ENCODE measurements around the gene SRRM3. TPM values are rescaled to one million over a fixed set of nuclear protein-coding genes. Genes with fewer than 3 reads are reported as not detected.

SRRM3 gene
- total RNA-seq, 2 donors from 2014 or later, result 4.1 to 5.0 TPM

DNA sequence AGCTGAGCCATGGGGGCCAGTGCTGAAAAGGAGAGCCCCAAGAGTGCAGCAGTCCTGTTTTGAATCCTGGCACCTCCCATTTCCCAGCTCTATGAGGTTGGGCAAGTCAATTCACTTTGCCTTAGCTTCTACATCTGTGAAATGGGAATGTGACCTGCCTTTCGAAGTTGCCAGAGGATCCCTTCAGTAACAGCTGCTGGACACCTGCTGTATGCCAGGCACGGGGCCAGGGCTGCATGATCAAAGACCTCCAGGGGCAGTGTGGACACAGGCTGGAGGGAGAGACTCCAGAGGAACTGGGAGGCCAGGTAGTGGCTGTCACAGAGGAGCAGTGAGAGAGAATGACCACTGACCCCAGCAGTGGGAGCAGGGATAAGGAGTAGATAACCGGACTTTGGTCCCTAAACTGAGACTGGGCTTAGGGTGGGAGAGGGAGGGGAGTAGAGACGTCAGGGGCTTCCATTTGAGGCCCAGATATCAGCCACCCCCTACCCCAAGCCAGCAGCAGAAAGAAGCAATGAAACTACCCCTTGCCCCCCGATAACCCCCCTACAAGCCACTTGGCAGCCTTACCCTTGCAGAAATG is 45.2 kb downstream of the SRRM3 start:
- no peaks in the 10 kb centered on the region for H3K4me1 Mint-ChIP-seq
- H3K36me3 ChIP-seq (ENCODE audit: control insufficient read depth, insufficient read depth, low read length), result no peaks in the 10 kb centered on the region
- H3K4me1 ChIP-seq (ENCODE audit: control insufficient read depth, insufficient read depth, low read length), result no peaks in the 10 kb centered on the region
- H3K4me3 ChIP-seq (ENCODE audit: low read length), result no peak overlapping the region
- DNase-seq, result no peak
- H3K36me3 Mint-ChIP-seq (ENCODE audit: low read depth), result no peaks in the 10 kb centered on the region
- H3K4me3 Mint-ChIP-seq, result no peak overlapping the region
- TF ChIP-seq CTCF (conservative IDR thresholded peaks at IDR 0.05), result no peak
- H3K9me3 ChIP-seq (ENCODE audit: control insufficient read depth, low read length), result no peaks in the 10 kb centered on the region
- H3K27me3 Mint-ChIP-seq (ENCODE audit: insufficient read depth), result peaks cover under 1% of the 10 kb centered on the region
- peaks cover 6% of the 10 kb centered on the region for H3K9me3 Mint-ChIP-seq
- H3K27me3 ChIP-seq (ENCODE audit: control insufficient read depth, insufficient read depth, low read length, poor library complexity, severe bottlenecking), result no peaks in the 10 kb centered on the region
- no peak overlapping the region for H3K9ac ChIP-seq (ENCODE audit: extremely low read depth, low read length, poor library complexity, severe bottlenecking)
- 80 to 86% methylated on average over 3 to 5 of the region's 5 CpGs for WGBS, 2 experiments (ENCODE audit: insufficient coverage in 1 of 2, insufficient read length in 1 of 2)
- H3K27ac Mint-ChIP-seq, result no peak overlapping the region
- H3K27ac ChIP-seq (ENCODE audit: low read depth, low read length), result no peak overlapping the region

GRCh38 chr7:76247938-76248337 is 46.2 kb downstream of the SRRM3 start:
- 91% methylated on average over 5 to 10 of the region's 10 CpGs for WGBS, 2 experiments (ENCODE audit: insufficient coverage in 1 of 2, insufficient read length in 1 of 2)
- TF ChIP-seq CTCF (conservative IDR thresholded peaks at IDR 0.05), result no peak
- H3K27me3 ChIP-seq (ENCODE audit: control insufficient read depth, insufficient read depth, low read length, poor library complexity, severe bottlenecking), result no peaks in the 10 kb centered on the region
- H3K36me3 Mint-ChIP-seq (ENCODE audit: low read depth), result no peaks in the 10 kb centered on the region
- no peak for DNase-seq
- no peak overlapping the region for H3K27ac ChIP-seq (ENCODE audit: low read depth, low read length)
- H3K27me3 Mint-ChIP-seq (ENCODE audit: insufficient read depth), result no peaks in the 10 kb centered on the region
- no peak overlapping the region for H3K27ac Mint-ChIP-seq
- H3K4me3 Mint-ChIP-seq, result no peak overlapping the region
- H3K4me1 ChIP-seq (ENCODE audit: control insufficient read depth, insufficient read depth, low read length), result no peaks in the 10 kb centered on the region
- H3K36me3 ChIP-seq (ENCODE audit: control insufficient read depth, insufficient read depth, low read length), result no peaks in the 10 kb centered on the region
- no peaks in the 10 kb centered on the region for H3K9me3 Mint-ChIP-seq
- no peak overlapping the region for H3K9ac ChIP-seq (ENCODE audit: extremely low read depth, low read length, poor library complexity, severe bottlenecking)
- H3K4me3 ChIP-seq (ENCODE audit: low read length), result no peak overlapping the region
- H3K4me1 Mint-ChIP-seq, result no peaks in the 10 kb centered on the region
- no peaks in the 10 kb centered on the region for H3K9me3 ChIP-seq (ENCODE audit: control insufficient read depth, low read length)

DNA sequence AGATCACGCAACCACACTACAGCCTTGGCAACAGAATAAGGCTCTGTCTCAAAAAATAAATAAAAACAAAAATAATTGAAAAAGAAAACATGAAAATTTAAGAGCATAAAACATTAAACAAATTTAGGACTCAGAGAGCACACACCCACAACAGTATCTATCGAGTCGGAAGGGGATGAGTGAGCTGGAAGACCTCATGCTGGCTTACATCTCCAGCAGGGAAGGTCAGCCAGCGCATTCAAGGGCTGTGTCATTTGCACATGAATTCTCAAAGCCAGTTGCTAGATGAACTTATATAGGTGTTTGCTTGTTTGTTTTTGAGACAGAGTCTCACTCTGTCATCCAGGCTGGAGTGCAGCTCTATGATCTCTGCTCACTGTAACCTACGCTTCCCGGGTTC is 50.3 kb downstream of the SRRM3 start:
- Histone ChIP-seq H3K9me3 (ENCODE audit: control insufficient read depth, low read length) (no peaks in the 10 kb centered on the region), H3K4me3 (ENCODE audit: low read length) (no peak overlapping the region), H3K27me3 (ENCODE audit: control insufficient read depth, insufficient read depth, low read length, poor library complexity, severe bottlenecking) (no peaks in the 10 kb centered on the region), H3K9ac (ENCODE audit: extremely low read depth, low read length, poor library complexity, severe bottlenecking) (no peak overlapping the region), H3K4me1 (ENCODE audit: control insufficient read depth, insufficient read depth, low read length) (no peaks in the 10 kb centered on the region), H3K27ac (ENCODE audit: low read depth, low read length) (no peak overlapping the region), H3K36me3 (ENCODE audit: control insufficient read depth, insufficient read depth, low read length) (no peaks in the 10 kb centered on the region)
- Mint-ChIP-seq H3K4me3 (no peak overlapping the region), H3K4me1 (no peaks in the 10 kb centered on the region), H3K27me3 (ENCODE audit: insufficient read depth) (no peaks in the 10 kb centered on the region), H3K9me3 (no peaks in the 10 kb centered on the region), H3K27ac (no peak overlapping the region), H3K36me3 (ENCODE audit: low read depth) (peaks cover 1% of the 10 kb centered on the region)
- DNase-seq, result no peak
- WGBS, 2 experiments (ENCODE audit: insufficient coverage in 1 of 2, insufficient read length in 1 of 2), result 67 to 83% methylated on average over 5 of the region's 6 CpGs
- no peak for TF ChIP-seq CTCF (conservative IDR thresholded peaks at IDR 0.05)

All from endodermal cell (in vitro differentiated cells).